ENCODE data around the gene ANKS1A.

GRCh38 chr6:35139470-35139869, 250.4 kb downstream of the ANKS1A start:
- TF ChIP-seq, protein P1, sequence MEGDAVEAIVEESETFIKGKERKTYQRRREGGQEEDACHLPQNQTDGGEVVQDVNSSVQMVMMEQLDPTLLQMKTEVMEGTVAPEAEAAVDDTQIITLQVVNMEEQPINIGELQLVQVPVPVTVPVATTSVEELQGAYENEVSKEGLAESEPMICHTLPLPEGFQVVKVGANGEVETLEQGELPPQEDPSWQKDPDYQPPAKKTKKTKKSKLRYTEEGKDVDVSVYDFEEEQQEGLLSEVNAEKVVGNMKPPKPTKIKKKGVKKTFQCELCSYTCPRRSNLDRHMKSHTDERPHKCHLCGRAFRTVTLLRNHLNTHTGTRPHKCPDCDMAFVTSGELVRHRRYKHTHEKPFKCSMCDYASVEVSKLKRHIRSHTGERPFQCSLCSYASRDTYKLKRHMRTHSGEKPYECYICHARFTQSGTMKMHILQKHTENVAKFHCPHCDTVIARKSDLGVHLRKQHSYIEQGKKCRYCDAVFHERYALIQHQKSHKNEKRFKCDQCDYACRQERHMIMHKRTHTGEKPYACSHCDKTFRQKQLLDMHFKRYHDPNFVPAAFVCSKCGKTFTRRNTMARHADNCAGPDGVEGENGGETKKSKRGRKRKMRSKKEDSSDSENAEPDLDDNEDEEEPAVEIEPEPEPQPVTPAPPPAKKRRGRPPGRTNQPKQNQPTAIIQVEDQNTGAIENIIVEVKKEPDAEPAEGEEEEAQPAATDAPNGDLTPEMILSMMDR (conservative IDR thresholded peaks at IDR 0.05; ENCODE audit: low read length), result no peak
- no peak for TF ChIP-seq EZH2phosphoT487 (IDR thresholded peaks at IDR 0.05; ENCODE audit: borderline replicate concordance)

Data from Loucy (cell line).